HEK293T (cell line): Measurements from ENCODE around the gene CCNQ.

Source experiments
- CTCF ChIA-PET: fragments of 350-600 bp; formaldehyde crosslinking; extraction: SDS; loops from one replicate; lab custom pipeline; 2021; ENCODE audit warnings: antibody characterized with exemption, inconsistent platforms; lab: Yijun Ruan, JAX
- POLR2A ChIA-PET: fragments of 350-600 bp; formaldehyde crosslinking; extraction: SDS; loops from one replicate; lab custom pipeline; 2020; ENCODE audit warnings: antibody characterized with exemption, inconsistent platforms; lab: Yijun Ruan, JAX
- DNase-seq: peaks from one replicate; pipeline ENCODE4 v3.0.0; 2012; ENCODE audit warnings: mixed read lengths; ENCODE audit errors: extremely low spot score
- ARNT ChIP-seq: fragments of 450-650 bp; IDR thresholded peaks from 2 replicates; pipeline ENCODE4 v1.6.1; 2017; ENCODE audit warnings: mild to moderate bottlenecking
- BHLHE40 ChIP-seq: fragments of 450-650 bp; IDR thresholded peaks from 2 replicates; pipeline ENCODE4 v1.6.1; 2016; ENCODE audit warnings: mild to moderate bottlenecking, moderate library complexity, borderline replicate concordance
- CTBP1 ChIP-seq: fragments of 450-650 bp; IDR thresholded peaks from 2 replicates; pipeline ENCODE4 v1.6.1; 2016; ENCODE audit warnings: borderline replicate concordance
- ELF4 ChIP-seq: fragments of 450-650 bp; IDR thresholded peaks from 2 replicates; pipeline ENCODE4 v1.6.1; 2017; ENCODE audit warnings: antibody characterized with exemption
- FOXA1 ChIP-seq: fragments of 450-650 bp; IDR thresholded peaks from 2 replicates; pipeline ENCODE4 v1.6.1; 2016; ENCODE audit warnings: mild to moderate bottlenecking
- FOXK2 ChIP-seq: fragments of 450-650 bp; IDR thresholded peaks from 2 replicates; pipeline ENCODE4 v1.6.1; 2016; ENCODE audit warnings: mild to moderate bottlenecking
- FOXM1 ChIP-seq: fragments of 450-650 bp; IDR thresholded peaks from 2 replicates; pipeline ENCODE4 v1.6.1; 2017; ENCODE audit warnings: mild to moderate bottlenecking, borderline replicate concordance
- HDGF ChIP-seq: fragments of 450-650 bp; IDR thresholded peaks from 2 replicates; pipeline ENCODE4 v1.6.1; 2017; ENCODE audit warnings: antibody characterized with exemption, borderline replicate concordance
- L3MBTL2 ChIP-seq: fragments of 450-650 bp; conservative IDR thresholded peaks from 2 replicates; pipeline ENCODE4 v1.6.1; 2016; ENCODE audit warnings: mild to moderate bottlenecking
- LEF1 ChIP-seq: fragments of 450-650 bp; IDR thresholded peaks from 2 replicates; pipeline ENCODE4 v1.6.1; 2017; ENCODE audit warnings: mild to moderate bottlenecking, borderline replicate concordance
- NFRKB ChIP-seq: fragments of 450-650 bp; IDR thresholded peaks from 2 replicates; pipeline ENCODE4 v1.6.1; 2016; ENCODE audit warnings: mild to moderate bottlenecking, moderate library complexity
- SP1 ChIP-seq: fragments of 450-650 bp; IDR thresholded peaks from 2 replicates; pipeline ENCODE4 v1.6.1; 2017
- SUZ12 ChIP-seq: fragments of 450-650 bp; IDR thresholded peaks from 2 replicates; pipeline ENCODE4 v1.6.1; 2016; ENCODE audit warnings: mild to moderate bottlenecking
- TARDBP ChIP-seq: fragments of 450-650 bp; IDR thresholded peaks from 2 replicates; pipeline ENCODE4 v1.6.1; 2016
- ZNF384 ChIP-seq: fragments of 450-650 bp; IDR thresholded peaks from 2 replicates; pipeline ENCODE4 v1.6.1; 2016
- TF ChIP-seq, protein P1 (sequence below): fragments of 450-650 bp; IDR thresholded peaks from 2 replicates; pipeline ENCODE4 v1.6.1; 2016

CCNQ gene

GRCh38 chrX:153595387-153595786 lies 3.6 kb downstream of the CCNQ start:
- TF ChIP-seq NFRKB (no peak), SP1 (no peak), ZNF384 (no peak), CTBP1 (no peak), L3MBTL2 (no peak), FOXM1 (no peak), FOXK2 (no peak), ARNT (no peak), SUZ12 (no peak), LEF1 (no peak), TARDBP (no peak), ELF4 (no peak)
- TF ChIP-seq, protein P1, sequence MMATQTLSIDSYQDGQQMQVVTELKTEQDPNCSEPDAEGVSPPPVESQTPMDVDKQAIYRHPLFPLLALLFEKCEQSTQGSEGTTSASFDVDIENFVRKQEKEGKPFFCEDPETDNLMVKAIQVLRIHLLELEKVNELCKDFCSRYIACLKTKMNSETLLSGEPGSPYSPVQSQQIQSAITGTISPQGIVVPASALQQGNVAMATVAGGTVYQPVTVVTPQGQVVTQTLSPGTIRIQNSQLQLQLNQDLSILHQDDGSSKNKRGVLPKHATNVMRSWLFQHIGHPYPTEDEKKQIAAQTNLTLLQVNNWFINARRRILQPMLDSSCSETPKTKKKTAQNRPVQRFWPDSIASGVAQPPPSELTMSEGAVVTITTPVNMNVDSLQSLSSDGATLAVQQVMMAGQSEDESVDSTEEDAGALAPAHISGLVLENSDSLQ: no peak
- CTCF ChIA-PET: no interaction called here
- DNase-seq: no peak
- POLR2A ChIA-PET: no interaction called here

DNA sequence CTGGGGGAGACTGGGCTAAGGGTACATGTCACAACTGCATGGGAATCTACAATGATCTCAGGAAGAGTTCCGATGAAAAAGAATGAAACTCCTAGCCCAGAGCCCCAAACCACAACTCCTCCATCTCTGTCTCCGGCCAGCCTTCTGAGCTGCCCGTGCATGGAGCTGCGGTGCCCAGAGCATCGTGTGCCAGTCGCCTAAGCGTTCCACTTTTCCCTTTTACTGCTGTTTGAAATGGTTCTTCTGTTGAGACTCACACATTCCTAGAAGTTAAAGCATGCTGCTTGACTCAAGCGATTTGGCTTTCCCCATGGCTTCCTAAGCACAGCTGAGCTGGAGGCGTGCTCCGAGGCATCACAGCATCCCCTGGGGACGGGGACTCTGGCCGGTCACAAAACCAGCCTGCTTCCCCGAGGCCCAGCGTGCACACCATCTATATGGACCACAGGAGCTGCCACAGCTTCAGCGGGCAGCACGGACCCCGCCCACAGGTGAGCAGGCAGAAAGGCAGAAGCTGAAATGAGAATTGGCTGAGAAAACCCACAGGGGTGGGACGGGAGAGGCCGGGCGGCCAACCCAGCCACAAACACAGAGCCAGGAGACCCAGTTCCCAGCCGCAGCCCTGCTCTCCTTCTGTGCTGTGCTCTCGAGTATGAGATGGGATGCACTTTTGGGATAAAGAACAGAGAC lies 5.0 kb downstream of the CCNQ start:
- DNase-seq: no peak
- CTCF ChIA-PET: no interaction called here
- TF ChIP-seq FOXM1: no peak
- no peak for TF ChIP-seq L3MBTL2
- no peak for TF ChIP-seq FOXK2
- no peak for TF ChIP-seq LEF1
- TF ChIP-seq ARNT: no peak
- TF ChIP-seq ZNF384: no peak
- TF ChIP-seq SUZ12: no peak
- TF ChIP-seq CTBP1: no peak
- no peak for TF ChIP-seq BHLHE40
- POLR2A ChIA-PET: no interaction called here

GRCh38 chrX:153592966-153593688 lies 5.8 kb downstream of the CCNQ start:
- DNase-seq: no peak
- CTCF ChIA-PET: no interaction called here
- TF ChIP-seq ELF4 (no peak), TARDBP (no peak), CTBP1 (no peak), ZNF384 (no peak), HDGF (no peak), FOXA1 (no peak), ARNT (no peak), BHLHE40 (no peak), NFRKB (no peak), LEF1 (no peak)
- TF ChIP-seq, protein P1: no peak
- POLR2A ChIA-PET: no interaction called here

- POLR2A ChIA-PET: no interaction called here
- CTCF ChIA-PET: no interaction called here
- TF ChIP-seq BHLHE40: no peak
- no peak for TF ChIP-seq L3MBTL2
- TF ChIP-seq HDGF: no peak
- TF ChIP-seq ZNF384: no peak
- TF ChIP-seq, protein P1: no peak
- no peak for TF ChIP-seq LEF1
- no peak for TF ChIP-seq FOXM1
- no peak for TF ChIP-seq SP1
- no peak for TF ChIP-seq CTBP1
- TF ChIP-seq FOXA1: no peak
- TF ChIP-seq ELF4: no peak
Measured at GRCh38 chrX:153592091-153592833, 6.7 kb downstream of the CCNQ start.

DNA sequence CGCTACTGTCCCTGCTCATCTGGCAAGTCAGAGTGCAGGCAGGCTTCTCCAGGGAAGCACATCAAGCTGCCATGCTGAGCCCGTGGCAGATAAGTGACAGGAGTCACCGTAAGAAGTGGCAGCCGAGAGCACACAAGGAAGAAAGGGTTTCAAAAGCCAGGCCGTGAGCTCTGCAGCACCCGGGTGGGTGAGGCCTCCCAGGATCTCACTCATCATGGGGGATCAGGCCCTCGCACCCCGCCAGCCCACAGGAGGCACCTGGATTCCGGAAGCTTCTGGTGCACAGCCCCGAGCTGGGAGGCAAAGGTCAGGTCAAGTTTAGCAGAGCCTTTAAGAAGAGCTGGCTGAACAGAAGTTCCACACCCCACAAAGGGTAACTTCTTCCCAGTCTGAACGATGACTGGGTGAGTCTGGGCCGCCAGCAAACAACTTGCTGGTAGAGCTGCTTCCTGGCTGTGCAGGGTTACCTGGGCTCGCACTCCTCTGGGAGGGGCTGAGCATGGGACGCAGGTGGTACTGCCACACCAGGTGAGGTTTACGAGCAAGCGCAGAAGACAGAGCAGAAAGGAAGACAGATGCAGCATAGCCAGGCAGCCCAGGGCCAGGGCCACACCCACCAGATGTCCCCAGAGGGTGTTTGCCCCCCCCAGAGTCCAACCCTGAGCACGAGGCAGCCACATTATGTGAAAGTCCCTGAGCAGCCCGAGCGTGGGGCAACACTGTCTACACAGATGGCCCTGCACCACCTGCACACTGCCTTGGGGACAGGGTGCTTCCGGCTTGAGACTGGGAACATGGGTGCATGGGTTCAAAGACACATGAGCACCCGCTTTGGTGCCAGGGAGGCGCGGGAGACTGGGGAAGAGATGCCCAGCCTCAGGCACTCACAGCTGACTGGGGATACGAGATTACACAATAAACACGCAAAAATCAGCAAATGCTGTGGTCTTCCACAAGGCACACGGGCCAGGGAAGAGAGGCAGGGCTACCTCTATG lies 7.7 kb downstream of the CCNQ start:
- ChIA-PET POLR2A (no interaction called here), CTCF (no interaction called here)
- no peak for DNase-seq
- TF ChIP-seq TARDBP (no peak), HDGF (no peak)

More at GRCh38 chrX:153592091-153592833, 6.7 kb downstream of the CCNQ start:
- no peak for DNase-seq
